Stromal cell of bone marrow (primary cell): Measurements from ENCODE around the gene EFTUD2.
"Not testable (repeated sequence)": the region's sequence is repeated elsewhere in the genome, so short reads cannot be mapped to it uniquely, and the experiment has no call there.

Experiments
- DNase-seq: peaks from one replicate; pipeline ENCODE4 v3.0.0-alpha.2; 2012; ENCODE audit warnings: low read depth

EFTUD2 gene

GRCh38 chr17:44808656-44809388 lies 90.4 kb downstream of the EFTUD2 start:
- DNase-seq = not testable (repeated sequence)

- DNase-seq = no peak
Measured at GRCh38 chr17:44808156-44808555, 91.1 kb downstream of the EFTUD2 start.

- no peak for DNase-seq
Measured at GRCh38 chr17:44807817-44808155, 91.5 kb downstream of the EFTUD2 start.

- no peak for DNase-seq
Measured at GRCh38 chr17:44807093-44807816, 92.0 kb downstream of the EFTUD2 start.

GRCh38 chr17:44804302-44805089 lies 94.7 kb downstream of the EFTUD2 start:
- no peak for DNase-seq

- no peak for DNase-seq
Measured at GRCh38 chr17:44801880-44802279, 97.4 kb downstream of the EFTUD2 start.
